RWPE1 (cell line): ENCODE results near the gene LDAH.

Source experiments
- CTCF ChIA-PET: fragments of 350-600 bp; sonication (Branson Sonifier 250); formaldehyde crosslinking; extraction: SDS; loops from one replicate; lab custom pipeline; 2021; lab: Yijun Ruan, JAX
- POLR2A ChIA-PET: fragments of 400-600 bp; formaldehyde crosslinking; extraction: SDS; loops from one replicate; lab custom pipeline; 2020; ENCODE audit warnings: antibody characterized with exemption; ENCODE audit not compliant: low non-redundant PET; lab: Yijun Ruan, JAX
- DNase-seq: peaks from one replicate; pipeline ENCODE4 v3.0.0; 2012; ENCODE audit warnings: low spot score
- H3K27ac ChIP-seq: fragments of 450-650 bp; 2 replicates; pipeline ENCODE4 v1.5.1; 2017
- TF ChIP-seq, protein P1 (sequence below): fragments of 450-650 bp; conservative IDR thresholded peaks from 2 replicates; pipeline ENCODE4 v1.5.1; 2017; ENCODE audit warnings: low read depth, mild to moderate bottlenecking

Gene LDAH

GRCh38 chr2:20766798-20767644 is 55.9 kb downstream of the LDAH start:
- ChIA-PET CTCF (interaction anchor here (0.7 kb wide), 2 partner anchors 13 to 32 kb away, joined by 3 read pairs; no protein-coding TSS in a partner anchor), POLR2A (interaction anchor here (0.7 kb wide), 2 partner anchors 194 to 225 kb away, joined by 3 to 4 read pairs; no protein-coding TSS in a partner anchor)
- no peak for DNase-seq
- TF ChIP-seq, protein P1, sequence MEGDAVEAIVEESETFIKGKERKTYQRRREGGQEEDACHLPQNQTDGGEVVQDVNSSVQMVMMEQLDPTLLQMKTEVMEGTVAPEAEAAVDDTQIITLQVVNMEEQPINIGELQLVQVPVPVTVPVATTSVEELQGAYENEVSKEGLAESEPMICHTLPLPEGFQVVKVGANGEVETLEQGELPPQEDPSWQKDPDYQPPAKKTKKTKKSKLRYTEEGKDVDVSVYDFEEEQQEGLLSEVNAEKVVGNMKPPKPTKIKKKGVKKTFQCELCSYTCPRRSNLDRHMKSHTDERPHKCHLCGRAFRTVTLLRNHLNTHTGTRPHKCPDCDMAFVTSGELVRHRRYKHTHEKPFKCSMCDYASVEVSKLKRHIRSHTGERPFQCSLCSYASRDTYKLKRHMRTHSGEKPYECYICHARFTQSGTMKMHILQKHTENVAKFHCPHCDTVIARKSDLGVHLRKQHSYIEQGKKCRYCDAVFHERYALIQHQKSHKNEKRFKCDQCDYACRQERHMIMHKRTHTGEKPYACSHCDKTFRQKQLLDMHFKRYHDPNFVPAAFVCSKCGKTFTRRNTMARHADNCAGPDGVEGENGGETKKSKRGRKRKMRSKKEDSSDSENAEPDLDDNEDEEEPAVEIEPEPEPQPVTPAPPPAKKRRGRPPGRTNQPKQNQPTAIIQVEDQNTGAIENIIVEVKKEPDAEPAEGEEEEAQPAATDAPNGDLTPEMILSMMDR, result no peak
- no peak overlapping the region for H3K27ac ChIP-seq

DNA sequence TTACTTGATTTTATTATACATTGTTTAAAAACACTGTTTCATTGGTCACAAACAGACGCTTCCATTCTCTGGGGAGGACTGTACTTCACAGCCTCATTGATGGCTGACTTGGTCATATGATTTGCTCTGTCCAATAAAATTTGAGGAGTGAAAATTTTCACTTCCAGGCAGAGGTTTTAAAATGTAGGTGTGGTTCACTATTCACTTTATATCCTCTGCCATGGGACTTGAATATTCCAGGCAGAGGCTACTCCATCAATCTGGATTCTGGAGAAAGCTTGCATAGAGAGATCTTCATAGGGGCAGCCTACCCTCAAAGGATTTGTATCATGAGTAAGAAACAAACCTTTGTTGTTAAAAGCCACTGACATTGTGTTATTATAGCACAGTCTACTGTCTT is 56.7 kb downstream of the LDAH start:
- POLR2A ChIA-PET, result interaction anchor here (0.7 kb wide), 1 partner anchor 194 kb away, joined by 3 read pairs; no protein-coding TSS in a partner anchor
- CTCF ChIA-PET, result interaction anchor here (0.7 kb wide), 1 partner anchor 33 kb away, joined by 3 read pairs; no protein-coding TSS in a partner anchor
- DNase-seq, result no peak
- TF ChIP-seq, protein P1, result no peak
- H3K27ac ChIP-seq, result no peak overlapping the region

DNA sequence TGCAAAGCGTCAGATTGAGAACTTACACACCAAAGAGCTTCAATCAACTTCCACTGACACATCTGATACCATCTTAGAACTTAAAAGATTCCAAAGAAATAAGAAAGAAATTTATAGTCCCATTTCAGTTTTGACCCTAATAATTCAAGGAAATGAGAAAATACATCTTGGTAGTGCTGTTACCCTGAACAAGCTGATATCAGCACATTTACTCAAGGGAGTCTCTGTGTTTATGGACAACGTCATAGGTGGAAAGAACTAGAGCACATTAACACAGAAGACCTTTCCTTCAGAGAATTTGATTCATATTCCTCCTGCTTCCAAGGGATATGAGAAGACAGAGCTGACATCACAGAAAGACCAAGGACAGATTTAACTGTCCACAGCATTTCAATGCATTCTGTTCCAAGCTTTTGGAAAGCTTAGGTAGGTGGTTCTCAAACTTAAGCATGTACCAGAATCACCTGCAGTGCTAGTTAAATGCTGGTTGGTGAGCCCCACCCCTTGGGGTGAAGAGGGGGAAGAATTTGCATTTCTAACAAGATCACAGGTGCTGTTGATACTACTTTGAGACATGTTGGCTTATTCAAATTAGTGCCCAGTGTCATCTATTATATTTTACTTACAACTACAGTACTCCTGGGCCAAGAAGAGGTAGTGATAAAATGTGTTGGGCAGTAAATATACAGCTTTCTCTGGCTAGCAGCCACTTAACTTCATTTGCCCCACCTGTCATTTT is 59.8 kb downstream of the LDAH start:
- ChIA-PET POLR2A (no interaction called here), CTCF (interaction anchor here (0.6 to 0.7 kb wide), 3 partner anchors 72 to 1440 kb away, joined by 3 to 4 read pairs (median 4); no protein-coding TSS in a partner anchor)
- TF ChIP-seq, protein P1, result no peak
- DNase-seq, result no peak
- H3K27ac ChIP-seq, result no peak overlapping the region

- ChIA-PET POLR2A (no interaction called here), CTCF (interaction anchor here (0.8 to 1.7 kb wide), 3 partner anchors 22 to 185 kb away, joined by 4 to 6 read pairs (median 5); no protein-coding TSS in a partner anchor)
- no peak overlapping the region for H3K27ac ChIP-seq
- DNase-seq, result no peak
- TF ChIP-seq, protein P1, result no peak
Observed at GRCh38 chr2:20759487-20759886, 63.4 kb downstream of the LDAH start.

DNA sequence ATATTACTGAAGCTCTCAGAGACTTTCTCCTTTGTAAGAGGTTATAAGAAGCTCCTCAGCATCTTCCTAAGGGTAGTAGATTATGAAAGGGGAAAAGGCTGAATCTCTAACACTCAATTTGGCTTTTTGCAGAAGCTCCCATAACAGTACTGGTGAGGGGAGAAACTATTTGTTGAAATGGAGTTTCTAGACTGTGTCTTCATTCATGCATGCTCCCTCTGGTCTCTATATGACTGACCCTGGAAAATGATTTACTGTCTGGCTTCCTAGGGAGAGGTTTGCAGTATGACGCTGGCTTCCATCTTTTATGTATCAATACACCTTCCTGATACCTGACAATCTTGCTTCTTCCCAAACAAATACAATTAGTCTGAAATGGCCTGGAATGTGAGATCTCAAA is 63.9 kb downstream of the LDAH start:
- ChIA-PET POLR2A (no interaction called here), CTCF (interaction anchor here (0.7 to 1.7 kb wide), 5 partner anchors 22 to 204 kb away, joined by 3 to 7 read pairs (median 5); no protein-coding TSS in a partner anchor)
- no peak overlapping the region for H3K27ac ChIP-seq

More for the DNA sequence above, 63.9 kb downstream of the LDAH start:
- no peak for DNase-seq
- TF ChIP-seq, protein P1, result no peak
